Ovary (tissue), 9 donors: ENCODE measurements around the gene IFT81. TPM values are rescaled to one million over a fixed set of nuclear protein-coding genes. Genes with fewer than 3 reads are reported as not detected.

Source experiments
- DNase-seq, 5 donors: peaks; one replicate each; pipeline ENCODE4 v3.0.0-alpha.2; 2019 to 2020
- H3K27ac ChIP-seq, 2 donors: fragments of 200-600 bp; one replicate each; pipeline versions ENCODE4 v1.5.1 to v1.8.0; 2019 to 2022
- H3K27me3 ChIP-seq: fragments of 200-600 bp; one replicate; pipeline ENCODE4 v1.8.0; 2022
- H3K36me3 ChIP-seq: fragments of 200-600 bp; sonication (generic); one replicate; pipeline ENCODE4 v1.5.1; 2019
- H3K4me1 ChIP-seq: one replicate; pipeline ENCODE4 v1.8.1; 2013; ENCODE audit warnings: mild to moderate bottlenecking, moderate library complexity; ENCODE audit not compliant: insufficient read depth
- H3K4me3 ChIP-seq: fragments of 200-600 bp; sonication (generic); one replicate; pipeline ENCODE4 v1.5.1; 2017
- H3K9me3 ChIP-seq, 2 donors: fragments of 200-600 bp in 1 of 2; sonication (generic) in 1 of 2; one replicate each; pipeline versions ENCODE4 v1.5.1 to v1.8.1; 2013 to 2019; ENCODE audit warnings: mild to moderate bottlenecking in 1 of 2, moderate library complexity in 1 of 2
- EP300 ChIP-seq: sonication (generic); formaldehyde crosslinking; IDR thresholded peaks from one replicate; pipeline ENCODE4 v1.6.1; 2017; ENCODE audit warnings: antibody characterized with exemption
- POLR2A ChIP-seq: fragments of 450-650 bp; IDR thresholded peaks from one replicate; pipeline ENCODE4 v1.6.1; 2017; ENCODE audit warnings: antibody characterized with exemption, mild to moderate bottlenecking, moderate library complexity
- WGBS, 3 donors: extraction: QIAGEN DNeasy Blood & Tissue Kit in 1 of 3; methylation state at CpG; one replicate each; pipeline versions ENCODE4 v1.1.5 to v1.1.7; 2013 to 2017; 5-methylcytosine and 5-hydroxymethylcytosine counted together
- intact Hi-C, 4 donors: fragments of 100-400 bp; cut with DNase I; formaldehyde crosslinking; loops; one replicate each; pipeline versions ENCODE4 v1.11.0 to v1.15.1; 2022 to 2023
- polyA plus RNA-seq, 2 donors: library from polyadenylated mRNA; stranded (reverse); fragments of 200-250 nt in 1 of 2; fragments of 350-450 nt in 1 of 2; fragmentation: Illumina TruSeq in 1 of 2; extraction: RNeasy Lipid Tissue Mini Kit (QIAGEN cat#74804) in 1 of 2; gene quantifications; one replicate each; pipeline ENCODE4 v1.2.3, GENCODE V29; 2013 to 2014
- total RNA-seq, 7 donors: library from RNA; depleted of rRNA in 2 of 7; stranded (reverse); fragments of >200 nt in 2 of 7; fragmentation: NEBNext Ultra II Directional in 3 of 7; extraction: Animal tissue kit (Norgen Biotek cat#: 25700) in 3 of 7; gene quantifications; one replicate each; pipeline versions ENCODE4 v1.1.0 to v1.2.4, GENCODE V29; 2016 to 2023
- TF ChIP-seq, protein P1 (sequence below), 3 donors: fragments of 450-650 bp in 2 of 3; fragments of 200-600 bp in 1 of 3; IDR thresholded peaks; one replicate each; pipeline versions ENCODE4 v1.5.1 to v1.8.0; 2016 to 2022; ENCODE audit warnings: antibody characterized with exemption in 3 of 3, mild to moderate bottlenecking in 1 of 3
- donor health status: DM: no; HTN: no; CAD: no; lungs with moderate emphysema.
- donor health status: DM: no; HTN: no; CAD: no.
- donor health status: Bipolar disorder and iron deficiency.
- donor health status: DM: yes; HTN: yes; CAD: no.
- donor health status: DM: no; HTN: no; CAD: no.
- donor health status: DM: yes; HTN: yes; CAD: no.

Gene IFT81
- total and polyA plus RNA-seq, 9 donors, result 10.4 to 22.3 (median 17.2) TPM

DNA sequence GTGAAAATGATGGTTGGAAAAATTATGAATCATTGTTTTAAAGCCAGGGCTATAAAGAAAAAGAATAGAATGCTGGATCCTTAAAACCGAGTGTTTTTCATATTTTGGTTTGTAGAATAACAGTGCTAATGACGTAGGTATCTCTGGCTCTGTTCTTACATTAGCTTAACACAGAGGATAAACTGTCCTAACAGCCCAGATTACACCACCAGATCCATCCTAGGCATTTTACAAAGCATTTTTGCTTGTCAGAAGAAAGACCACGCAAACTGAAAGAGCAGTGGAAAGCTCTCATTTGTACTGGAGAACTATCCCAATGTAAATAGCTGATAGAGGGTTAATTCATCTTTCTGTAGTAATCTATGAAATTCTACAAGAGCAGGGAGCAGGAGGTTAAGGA, 13.6 kb downstream of the IFT81 start:
- intact Hi-C loops, result no loop called here
- Histone ChIP-seq H3K4me1 (peaks cover 4% of the 10 kb centered on the region), H3K27me3 (no peaks in the 10 kb centered on the region), H3K36me3 (no peaks in the 10 kb centered on the region), H3K4me3 (no peak overlapping the region), H3K9me3 (no peaks in the 10 kb centered on the region), H3K27ac (no peak overlapping the region)
- WGBS, 3 donors, result 35 to 57% (median 44%) methylated on average over 3 of the region's 3 CpGs
- DNase-seq, result no peak
- TF ChIP-seq POLR2A, result no peak
- TF ChIP-seq, protein P1, sequence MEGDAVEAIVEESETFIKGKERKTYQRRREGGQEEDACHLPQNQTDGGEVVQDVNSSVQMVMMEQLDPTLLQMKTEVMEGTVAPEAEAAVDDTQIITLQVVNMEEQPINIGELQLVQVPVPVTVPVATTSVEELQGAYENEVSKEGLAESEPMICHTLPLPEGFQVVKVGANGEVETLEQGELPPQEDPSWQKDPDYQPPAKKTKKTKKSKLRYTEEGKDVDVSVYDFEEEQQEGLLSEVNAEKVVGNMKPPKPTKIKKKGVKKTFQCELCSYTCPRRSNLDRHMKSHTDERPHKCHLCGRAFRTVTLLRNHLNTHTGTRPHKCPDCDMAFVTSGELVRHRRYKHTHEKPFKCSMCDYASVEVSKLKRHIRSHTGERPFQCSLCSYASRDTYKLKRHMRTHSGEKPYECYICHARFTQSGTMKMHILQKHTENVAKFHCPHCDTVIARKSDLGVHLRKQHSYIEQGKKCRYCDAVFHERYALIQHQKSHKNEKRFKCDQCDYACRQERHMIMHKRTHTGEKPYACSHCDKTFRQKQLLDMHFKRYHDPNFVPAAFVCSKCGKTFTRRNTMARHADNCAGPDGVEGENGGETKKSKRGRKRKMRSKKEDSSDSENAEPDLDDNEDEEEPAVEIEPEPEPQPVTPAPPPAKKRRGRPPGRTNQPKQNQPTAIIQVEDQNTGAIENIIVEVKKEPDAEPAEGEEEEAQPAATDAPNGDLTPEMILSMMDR (IDR thresholded peaks at IDR 0.05), result no peak
- no peak for TF ChIP-seq EP300

DNA sequence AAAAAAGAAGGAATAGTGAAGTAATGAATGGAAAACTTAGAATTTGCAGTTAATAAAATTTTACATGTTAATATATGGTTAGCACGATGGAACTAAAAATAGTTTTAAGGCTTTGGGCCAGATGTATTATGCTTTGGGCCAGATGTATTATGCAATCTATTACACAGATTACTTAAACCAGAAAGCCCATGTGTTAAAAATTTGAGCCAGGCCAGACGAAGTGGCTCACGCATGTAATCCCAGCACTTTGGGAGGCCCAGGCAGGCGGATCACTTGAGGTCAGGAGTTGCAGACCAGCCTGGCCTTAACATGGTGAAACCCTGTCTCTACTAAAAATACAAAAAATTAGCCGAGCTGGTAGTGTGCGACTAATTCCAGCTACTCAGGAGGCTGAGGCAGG, 17.2 kb downstream of the IFT81 start:
- TF ChIP-seq EP300 (no peak), POLR2A (no peak)
- TF ChIP-seq, protein P1 (IDR thresholded peaks at IDR 0.05), result no peak
- Histone ChIP-seq H3K4me3 (no peak overlapping the region), H3K27me3 (no peaks in the 10 kb centered on the region), H3K27ac (peak overlapping the region in 1 of 2 donors; percentile 7), H3K9me3 (no peaks in the 10 kb centered on the region), H3K36me3 (no peaks in the 10 kb centered on the region), H3K4me1 (no peaks in the 10 kb centered on the region)
- peak in 3 of 5 donors; percentile 52 to 71 (median 67) for DNase-seq
- intact Hi-C loops, result no loop called here
- 21 to 29% (median 24%) methylated on average over 6 of the region's 6 CpGs for WGBS, 3 donors

DNA sequence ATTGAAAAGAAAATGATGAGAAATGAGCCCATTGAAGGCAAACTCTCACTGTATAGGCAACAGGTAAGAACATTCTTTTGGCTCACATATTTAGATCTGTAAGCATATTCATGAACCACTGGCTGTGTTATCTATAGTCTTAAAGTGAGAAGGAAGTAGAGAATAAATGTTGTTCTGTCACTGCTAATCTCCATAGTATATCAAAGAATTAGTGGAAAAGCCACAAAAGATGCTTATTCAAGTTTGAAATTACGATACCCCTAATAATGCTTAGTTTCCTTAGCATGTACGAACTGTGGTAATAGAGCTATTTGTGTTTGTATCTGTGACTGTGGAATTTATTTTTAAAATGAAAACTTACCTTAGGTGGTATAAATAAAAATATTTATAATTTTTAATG, 22.8 kb downstream of the IFT81 start:
- H3K4me1 ChIP-seq, result no peaks in the 10 kb centered on the region
- H3K27me3 ChIP-seq, result no peaks in the 10 kb centered on the region
- TF ChIP-seq, protein P1 (IDR thresholded peaks at IDR 0.05), result no peak
- TF ChIP-seq POLR2A (no peak), EP300 (no peak)
- no peaks in the 10 kb centered on the region for H3K36me3 ChIP-seq
- H3K9me3 ChIP-seq, result no peaks in the 10 kb centered on the region
- 92 to 98% (median 94%) methylated on average over 2 of the region's 2 CpGs for WGBS, 3 donors
- H3K4me3 ChIP-seq, result no peak overlapping the region
- intact Hi-C loops, result no loop called here
- DNase-seq, result no peak
- H3K27ac ChIP-seq, result no peak overlapping the region

DNA sequence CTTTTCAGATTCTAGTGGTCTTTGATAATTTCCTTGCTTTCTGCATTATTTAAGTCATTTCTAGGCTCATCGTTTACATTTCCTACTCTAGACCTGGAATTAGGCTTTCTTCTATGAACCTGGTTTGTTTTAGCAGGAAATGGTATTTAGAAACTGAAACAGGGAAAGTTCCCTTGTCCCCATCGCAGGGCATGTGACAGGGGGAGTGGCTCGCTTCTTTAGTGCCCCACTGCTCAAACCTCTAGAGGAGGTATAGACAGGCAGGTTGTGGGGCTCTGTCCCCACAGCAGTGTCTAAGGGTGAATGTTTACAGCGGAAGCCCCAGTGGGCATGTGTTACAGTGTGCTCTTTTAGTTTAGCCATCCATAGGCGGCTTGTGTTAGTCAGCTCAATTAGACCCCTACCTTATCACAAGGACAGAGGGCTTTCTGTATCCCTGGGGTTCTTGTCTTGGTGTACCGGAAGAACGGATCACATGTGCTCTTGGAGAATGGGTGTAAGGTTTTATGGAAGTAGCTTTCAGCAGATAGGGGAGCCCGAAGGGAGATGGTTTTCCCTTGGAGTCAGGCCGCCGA, 25.0 kb downstream of the IFT81 start:
- intact Hi-C loops, result no loop called here
- Histone ChIP-seq H3K27me3 (no peaks in the 10 kb centered on the region), H3K36me3 (no peaks in the 10 kb centered on the region), H3K4me3 (no peak overlapping the region), H3K27ac (no peak overlapping the region), H3K4me1 (no peaks in the 10 kb centered on the region), H3K9me3 (no peaks in the 10 kb centered on the region)
- DNase-seq, result no peak
- TF ChIP-seq, protein P1 (IDR thresholded peaks at IDR 0.05), result no peak
- TF ChIP-seq POLR2A (no peak), EP300 (no peak)
- WGBS, 3 donors, result 92 to 95% (median 94%) methylated on average over 10 of the region's 10 CpGs
